VCaP (cell line): ENCODE measurements around the gene TMEM229B.

ENCODE experiments used
- H3K27ac ChIP-seq: fragments of 450-650 bp; 2 replicates; pipeline ENCODE4 v1.5.1; 2017
- CTCF ChIP-seq: fragments of 450-650 bp; conservative IDR thresholded peaks from 2 replicates; pipeline ENCODE4 v1.5.1; 2017; ENCODE audit warnings: mild to moderate bottlenecking, moderate library complexity

Gene TMEM229B

DNA sequence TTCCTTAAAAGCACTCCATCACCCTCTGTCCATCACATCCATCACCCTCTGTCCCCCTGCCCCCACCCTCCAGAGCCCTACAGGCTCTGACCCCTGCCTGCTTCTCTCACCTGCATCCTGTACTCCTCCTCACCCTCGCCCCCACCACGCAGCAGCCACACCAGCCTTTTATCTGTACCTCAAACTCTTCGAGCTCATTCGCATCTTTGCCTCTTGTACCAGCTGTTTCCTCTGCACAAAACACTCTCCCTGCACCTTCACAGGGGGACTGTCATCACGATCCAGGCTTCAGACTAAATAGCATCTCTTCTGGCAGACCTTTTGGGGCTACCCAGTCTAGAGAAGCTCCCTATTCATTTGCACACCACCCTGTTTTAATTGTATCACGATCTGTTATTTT, 24.1 kb downstream of the TMEM229B start:
- TF ChIP-seq CTCF, result no peak
- no peak overlapping the region for H3K27ac ChIP-seq

- no peak overlapping the region for H3K27ac ChIP-seq
- no peak for TF ChIP-seq CTCF
Measured at GRCh38 chr14:67463900-67464299, 24.6 kb downstream of the TMEM229B start.

- H3K27ac ChIP-seq, result no peak overlapping the region
- no peak for TF ChIP-seq CTCF
Measured at GRCh38 chr14:67461996-67462395, 26.5 kb downstream of the TMEM229B start.

GRCh38 chr14:67461341-67461985, 27.1 kb downstream of the TMEM229B start:
- H3K27ac ChIP-seq, result no peak overlapping the region
- no peak for TF ChIP-seq CTCF

GRCh38 chr14:67459336-67459735, 29.2 kb downstream of the TMEM229B start:
- no peak overlapping the region for H3K27ac ChIP-seq
- TF ChIP-seq CTCF, result no peak

GRCh38 chr14:67457782-67458181, 30.7 kb downstream of the TMEM229B start:
- H3K27ac ChIP-seq, result peak overlapping the region; percentile 56
- no peak for TF ChIP-seq CTCF

DNA sequence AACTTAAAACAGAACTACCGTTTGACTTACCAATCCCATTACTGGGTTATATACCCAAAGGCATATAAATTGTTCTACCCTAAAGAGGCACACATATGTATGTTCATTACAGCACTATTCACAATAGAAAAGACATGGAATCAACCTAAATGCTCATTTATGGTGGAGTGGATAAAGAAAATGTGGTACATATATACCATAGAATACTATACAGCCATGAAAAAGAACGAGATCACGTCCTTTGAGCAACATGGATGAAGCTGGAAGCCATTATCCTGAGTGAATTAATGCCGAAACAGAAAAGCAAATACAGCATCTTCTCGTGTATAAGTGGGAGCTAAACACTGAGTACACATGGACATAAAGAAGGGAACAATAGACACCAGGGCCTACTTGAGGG, 31.8 kb downstream of the TMEM229B start:
- no peak for TF ChIP-seq CTCF
- peak overlapping the region; percentile 56; the same call in 1 of the 2 replicates for H3K27ac ChIP-seq
